IPS-NIHi7 (cell line): ENCODE results near the gene DSTN.
A peak's percentile ranks its signal among the peaks of the same experiment; 100 is the strongest.

ENCODE experiments used
- DNase-seq: peaks from one replicate; pipeline ENCODE4 v3.0.0; 2012; ENCODE audit warnings: mixed read lengths; ENCODE audit errors: extremely low spot score

Gene DSTN

GRCh38 chr20:17612287-17612991 lies 42.6 kb downstream of the DSTN start:
- DNase-seq: peak; percentile 7

GRCh38 chr20:17612992-17613327 lies 43.1 kb downstream of the DSTN start:
- DNase-seq: peak; percentile 3

- peak; percentile 5 for DNase-seq
Measured at GRCh38 chr20:17613328-17614175, 43.7 kb downstream of the DSTN start.

DNA sequence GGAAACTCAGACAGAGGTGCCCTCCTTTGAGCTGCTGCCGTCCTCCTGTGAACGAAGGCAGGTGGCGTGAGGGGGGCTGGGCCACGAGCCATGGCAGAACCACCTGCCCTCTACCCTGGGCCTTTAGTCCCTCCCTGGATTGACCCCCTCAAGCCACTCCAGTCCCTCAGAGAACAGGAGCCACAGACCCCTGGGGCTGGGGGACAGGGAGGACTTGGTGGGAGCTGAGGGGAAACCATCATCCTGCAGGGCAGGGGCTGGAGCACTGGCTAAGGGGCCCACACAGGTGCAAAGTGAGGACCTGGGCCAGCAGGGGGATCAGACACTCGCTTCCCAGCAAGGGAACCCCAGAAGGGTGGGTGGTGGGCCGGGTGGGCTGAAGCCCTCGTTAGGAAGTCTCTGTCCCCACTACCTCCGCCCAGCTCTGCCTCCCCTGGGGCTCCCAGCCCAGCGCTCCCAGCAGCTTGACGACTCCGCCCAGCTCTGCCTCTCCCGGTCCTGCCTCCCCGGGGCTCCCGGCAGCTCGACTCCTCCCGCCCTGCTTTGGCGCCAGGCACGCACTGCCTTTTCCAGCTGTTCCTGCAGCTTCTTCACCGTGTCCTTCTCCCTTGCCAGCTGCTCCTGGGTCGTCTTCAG lies 44.4 kb downstream of the DSTN start:
- DNase-seq: peak; percentile 50

DNA sequence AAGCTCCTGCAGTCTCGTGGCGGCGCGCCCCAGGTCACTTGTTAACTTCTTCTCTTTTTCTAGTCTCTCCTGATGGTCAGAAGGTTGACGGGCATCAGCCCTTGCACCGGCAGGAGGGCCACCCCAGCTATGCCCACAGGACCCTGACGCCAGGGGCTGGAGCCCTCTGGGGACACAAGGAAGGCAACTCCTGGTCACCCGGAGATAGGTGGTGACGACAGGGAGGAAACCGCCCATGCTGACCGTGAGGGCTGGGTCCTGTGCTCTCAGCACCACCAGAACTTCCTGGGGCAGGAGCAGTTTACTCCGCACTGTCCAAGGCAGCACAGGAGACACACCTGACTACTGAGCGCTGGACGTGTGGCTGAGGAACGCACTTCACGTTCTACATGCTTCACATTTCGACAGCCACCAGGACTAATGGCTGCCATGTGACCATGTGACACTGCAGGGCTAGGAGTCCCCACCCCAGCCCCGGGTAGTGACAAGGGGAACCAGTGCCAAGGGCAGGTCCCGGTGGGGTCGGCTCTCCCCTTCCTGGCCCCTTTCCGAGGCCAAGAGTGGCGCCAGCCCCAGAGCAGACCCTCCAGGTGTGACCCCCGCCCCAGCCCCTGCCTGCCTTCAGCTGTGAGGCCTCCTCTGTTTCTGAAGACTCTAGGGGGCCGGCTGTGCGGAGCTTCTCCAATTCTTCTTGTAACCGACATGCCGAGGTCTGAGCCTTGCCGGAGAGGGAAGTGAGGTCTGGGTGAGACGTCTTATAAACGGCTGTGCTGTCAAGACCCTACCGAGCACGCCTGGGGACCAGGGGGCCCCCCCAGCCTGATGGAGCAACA lies 45.2 kb downstream of the DSTN start:
- peak; percentile 6 for DNase-seq

DNA sequence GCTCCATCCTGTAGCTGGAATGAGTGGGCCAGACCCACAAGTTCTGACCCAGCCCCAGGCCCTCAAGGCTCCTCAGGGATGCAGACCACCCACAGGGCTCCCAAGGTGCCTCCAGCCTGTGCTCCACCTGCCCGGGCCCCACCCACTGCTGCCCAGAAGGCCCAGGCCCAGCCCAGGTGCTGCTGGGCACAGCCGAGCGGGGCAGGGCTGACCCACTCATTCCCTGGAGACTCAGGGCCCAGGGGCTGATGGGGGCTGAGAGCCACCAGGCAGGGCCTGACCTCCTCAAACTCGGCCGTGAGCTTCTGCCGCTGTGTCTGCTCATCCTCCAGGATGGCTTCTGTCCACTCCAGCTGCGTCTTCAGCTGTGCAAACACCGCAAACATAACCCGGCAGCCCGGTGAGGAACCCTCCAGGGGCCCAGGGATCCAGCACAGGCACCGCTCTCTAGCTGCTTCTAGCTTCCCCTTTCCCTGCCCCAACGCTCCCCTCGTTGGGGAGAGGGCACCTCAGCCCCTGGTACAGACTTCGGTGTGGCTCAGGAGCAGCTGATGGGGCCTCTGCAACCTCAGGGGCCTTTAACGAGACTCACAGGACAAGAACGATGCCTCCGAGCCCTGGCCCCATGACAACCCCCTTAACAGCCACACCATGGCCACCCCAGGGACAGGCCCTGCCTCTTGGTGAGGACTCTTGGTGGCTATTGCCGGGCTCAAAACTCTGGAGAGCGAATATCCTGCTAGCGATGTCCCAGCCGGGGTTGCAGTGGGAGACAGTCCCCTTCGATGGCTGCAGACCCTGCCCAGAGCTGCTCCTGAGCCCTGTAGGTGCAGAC lies 46.0 kb downstream of the DSTN start:
- no peak for DNase-seq

- no peak for DNase-seq
Measured at GRCh38 chr20:17616480-17617211, 46.8 kb downstream of the DSTN start.

DNA sequence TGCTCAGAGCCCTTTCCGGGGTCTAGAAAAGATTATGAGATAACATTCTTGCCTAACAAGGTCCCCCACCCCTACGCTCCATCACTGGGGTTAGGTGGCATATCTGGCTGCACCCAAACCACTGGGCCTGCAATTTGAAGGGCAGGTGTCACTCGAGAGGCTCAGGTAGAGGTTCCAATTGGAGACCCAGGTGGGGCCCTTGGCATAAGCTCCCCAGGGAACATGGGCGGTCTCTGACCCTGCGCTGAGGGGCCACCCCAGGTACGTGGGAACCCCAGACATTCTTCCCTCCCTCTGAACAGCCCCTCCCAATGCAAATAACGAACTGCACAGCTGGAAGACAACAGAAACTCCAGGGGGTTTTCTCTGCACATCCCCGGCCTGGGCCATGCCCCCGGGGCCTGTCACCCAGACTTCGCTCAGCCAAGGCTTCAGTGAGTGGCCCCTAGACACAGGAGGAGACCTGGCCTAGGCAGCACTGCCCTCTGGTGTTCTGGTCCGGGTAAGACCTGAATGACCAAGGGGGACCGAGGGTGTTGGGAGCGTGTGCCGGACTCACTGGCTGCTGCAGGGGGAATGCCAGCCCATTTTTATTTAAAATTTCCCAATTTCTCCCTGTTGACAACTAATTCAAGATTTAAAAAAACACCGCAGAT lies 47.5 kb downstream of the DSTN start:
- peak; percentile 84 for DNase-seq

DNA sequence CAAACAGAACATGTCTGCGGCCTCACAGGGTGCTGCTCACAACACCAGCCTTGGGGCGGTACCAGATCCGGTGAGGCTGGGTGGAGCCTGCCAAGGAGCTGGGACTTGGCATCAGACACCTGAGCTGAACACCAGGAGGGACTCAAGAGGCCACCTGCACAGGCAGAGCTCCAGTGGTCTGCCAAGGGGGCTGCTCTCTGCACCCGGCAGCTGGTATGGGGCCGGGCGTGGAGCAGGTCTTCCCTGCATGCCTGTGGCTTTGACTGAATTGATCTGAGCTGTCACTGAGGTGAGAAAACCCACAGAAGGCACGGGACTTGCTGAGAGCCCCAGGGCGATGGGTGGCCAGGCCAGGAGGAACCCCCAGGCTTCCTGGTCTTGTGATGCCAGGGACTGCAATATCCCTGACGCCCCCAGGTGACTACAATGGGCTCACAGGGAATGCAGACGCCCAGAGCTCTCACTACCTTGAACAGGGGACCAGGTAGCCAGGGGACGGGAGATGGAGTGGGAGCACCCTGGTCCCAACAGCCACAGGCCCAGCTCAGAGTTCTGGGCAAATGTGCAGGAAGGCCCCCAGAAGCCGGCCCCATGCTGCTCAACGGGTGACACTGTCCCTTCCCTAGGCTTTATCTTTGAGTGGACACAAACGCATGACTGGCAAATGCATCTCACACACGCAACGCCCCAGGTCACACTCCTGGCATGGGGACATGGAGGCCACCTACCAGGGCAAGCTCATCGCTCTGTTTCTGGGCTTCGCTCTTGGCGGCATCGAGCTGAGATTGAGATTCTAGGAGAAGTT lies 48.2 kb downstream of the DSTN start:
- DNase-seq: no peak

GRCh38 chr20:17618673-17619013 lies 48.8 kb downstream of the DSTN start:
- no peak for DNase-seq

DNA sequence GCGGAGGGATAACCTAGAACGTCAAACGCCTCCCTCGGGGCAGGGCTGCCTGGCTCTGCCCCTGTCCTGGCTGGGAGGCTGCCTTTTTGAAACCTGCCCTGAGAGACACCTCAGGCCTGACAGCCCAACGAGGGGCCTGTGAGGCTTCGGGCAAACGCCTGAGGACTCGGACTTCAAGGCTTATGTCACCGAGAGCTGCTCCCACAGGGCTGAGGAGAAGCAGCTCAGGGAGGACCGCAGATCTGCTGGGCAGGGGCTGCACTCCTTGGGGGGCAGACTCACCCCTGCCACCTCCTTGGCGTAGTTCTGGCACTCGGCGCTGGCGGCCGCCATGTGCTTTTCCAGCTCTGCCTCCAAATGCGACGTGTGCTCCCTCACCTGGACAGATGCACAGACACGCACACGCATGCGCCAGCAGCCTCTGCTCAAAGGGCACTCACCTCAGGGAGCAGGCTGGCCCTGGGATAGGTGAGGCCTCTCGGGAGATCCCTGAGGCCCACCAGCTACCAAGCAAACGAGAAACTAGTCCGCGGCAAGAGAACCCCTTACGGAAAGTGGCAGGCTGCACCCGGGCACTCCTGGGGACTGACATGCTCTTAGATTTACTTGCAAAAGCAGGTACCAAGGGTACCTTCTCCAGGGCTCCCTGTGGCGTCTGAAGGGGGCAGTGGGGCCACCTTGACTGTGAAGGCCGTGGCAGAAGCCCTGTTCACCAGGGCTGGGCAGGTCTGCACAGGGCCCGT lies 49.6 kb downstream of the DSTN start:
- no peak for DNase-seq

DNA sequence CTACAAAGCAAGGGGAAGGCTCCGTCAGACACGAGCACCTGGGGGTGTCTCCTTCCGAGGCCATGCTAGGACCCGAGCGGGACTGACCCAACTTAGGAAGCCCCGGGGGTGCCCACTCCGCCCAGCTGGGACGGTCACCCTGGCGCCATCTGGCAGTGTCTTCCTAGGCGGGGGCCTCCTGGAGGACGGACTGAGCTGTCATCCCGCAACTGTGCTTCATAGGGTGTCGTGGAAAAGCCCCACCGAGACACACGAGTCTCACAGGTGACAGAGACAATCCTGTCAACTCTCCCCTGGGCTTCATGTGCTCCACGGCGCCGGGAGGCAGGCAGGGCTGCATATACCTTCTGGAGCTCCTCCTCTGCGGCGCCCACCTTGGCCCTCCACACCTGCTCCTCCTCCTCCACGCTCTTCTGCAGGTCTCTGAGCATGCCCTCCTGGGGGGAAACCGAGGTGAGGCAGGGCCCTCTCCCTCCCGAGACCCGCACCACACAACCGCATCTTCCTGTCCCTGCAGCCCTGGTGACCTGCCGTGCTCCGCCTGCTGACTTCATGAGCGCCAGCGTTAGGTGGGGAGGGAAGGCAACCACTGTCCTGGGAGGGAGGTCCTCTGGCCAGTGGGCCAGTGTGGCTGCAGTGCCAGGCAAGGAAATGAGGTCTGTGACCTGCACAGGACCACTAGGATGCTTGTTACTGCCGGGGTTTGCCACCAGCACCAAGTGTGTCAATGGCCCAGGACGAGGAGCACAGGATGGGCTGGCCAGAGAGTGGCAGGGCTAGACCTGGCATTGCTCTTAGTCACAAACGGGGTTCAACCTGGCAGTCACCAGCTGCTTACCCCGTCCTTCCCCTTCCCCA lies 50.7 kb downstream of the DSTN start:
- DNase-seq: no peak

DNA sequence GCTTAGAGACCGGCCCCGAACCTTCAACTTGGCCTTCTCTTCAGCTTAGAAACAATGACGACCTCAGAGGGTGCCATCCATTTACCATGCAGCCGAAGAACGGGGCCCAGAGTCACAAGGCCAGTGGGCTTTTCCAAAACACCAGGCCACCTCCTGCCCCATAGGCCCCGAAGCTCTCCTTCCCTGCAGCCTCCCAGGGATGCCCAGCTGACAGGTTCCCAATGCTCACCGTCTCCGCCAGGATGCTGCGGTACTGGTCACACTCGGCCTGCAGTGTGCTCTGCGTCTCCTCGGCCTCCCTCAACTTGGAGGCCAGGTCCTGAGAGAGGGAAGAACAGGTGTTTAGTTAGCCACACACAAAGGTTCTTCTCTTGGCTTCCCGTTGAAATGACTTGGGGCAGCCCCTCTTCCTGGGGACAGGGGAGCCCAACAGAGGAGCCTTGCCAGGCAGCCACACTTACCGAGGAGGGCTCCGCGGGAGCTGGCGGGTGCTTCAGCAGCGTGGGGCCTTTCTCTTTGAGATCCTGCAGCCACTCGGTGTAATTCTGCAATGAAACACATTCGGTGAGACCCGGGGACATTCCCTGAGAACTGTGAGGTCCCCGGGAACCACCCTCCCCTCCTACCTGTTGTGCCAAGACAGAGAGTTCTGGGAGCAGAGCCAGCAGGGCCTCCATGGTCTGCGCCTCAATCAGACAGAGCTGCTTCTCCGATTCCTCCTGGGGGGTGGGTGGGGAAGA lies 51.5 kb downstream of the DSTN start:
- no peak for DNase-seq

DNA sequence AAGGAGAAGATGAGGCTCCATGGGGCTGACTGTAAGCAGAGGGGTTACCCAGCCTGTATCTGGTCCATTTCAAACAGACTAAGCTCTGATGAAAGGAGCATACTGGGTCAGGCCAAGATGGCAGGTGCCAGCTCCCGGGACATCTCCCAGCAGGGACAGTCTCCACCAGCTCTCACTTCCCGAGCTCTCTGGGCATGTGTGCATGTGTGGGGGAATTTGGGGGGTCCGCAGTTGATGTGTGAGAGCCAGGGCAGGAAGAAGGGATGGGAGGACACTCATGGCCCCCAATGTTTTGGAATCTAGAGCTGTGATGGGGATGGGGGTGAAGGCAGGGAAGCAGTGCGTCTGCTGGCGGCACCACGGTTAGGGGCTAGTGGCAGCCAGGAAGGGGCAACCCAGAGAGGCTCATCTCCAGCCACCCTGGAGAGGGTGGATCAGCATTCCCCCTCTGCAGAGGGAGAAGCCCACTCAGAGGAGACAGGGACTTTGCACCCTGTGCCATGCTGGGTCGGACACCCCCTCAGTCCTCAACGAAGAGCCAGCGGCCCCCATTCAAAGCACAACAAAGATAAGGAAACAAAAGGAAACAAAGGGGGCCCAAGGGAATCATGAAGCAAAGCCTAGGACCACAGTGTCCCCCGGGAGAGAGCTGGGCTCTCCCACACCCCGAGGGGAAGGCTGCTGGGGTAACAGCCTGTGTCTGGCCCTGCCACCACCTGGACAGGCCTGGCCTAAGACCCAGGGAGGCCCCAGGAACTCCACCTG lies 52.4 kb downstream of the DSTN start:
- DNase-seq: no peak

DNA sequence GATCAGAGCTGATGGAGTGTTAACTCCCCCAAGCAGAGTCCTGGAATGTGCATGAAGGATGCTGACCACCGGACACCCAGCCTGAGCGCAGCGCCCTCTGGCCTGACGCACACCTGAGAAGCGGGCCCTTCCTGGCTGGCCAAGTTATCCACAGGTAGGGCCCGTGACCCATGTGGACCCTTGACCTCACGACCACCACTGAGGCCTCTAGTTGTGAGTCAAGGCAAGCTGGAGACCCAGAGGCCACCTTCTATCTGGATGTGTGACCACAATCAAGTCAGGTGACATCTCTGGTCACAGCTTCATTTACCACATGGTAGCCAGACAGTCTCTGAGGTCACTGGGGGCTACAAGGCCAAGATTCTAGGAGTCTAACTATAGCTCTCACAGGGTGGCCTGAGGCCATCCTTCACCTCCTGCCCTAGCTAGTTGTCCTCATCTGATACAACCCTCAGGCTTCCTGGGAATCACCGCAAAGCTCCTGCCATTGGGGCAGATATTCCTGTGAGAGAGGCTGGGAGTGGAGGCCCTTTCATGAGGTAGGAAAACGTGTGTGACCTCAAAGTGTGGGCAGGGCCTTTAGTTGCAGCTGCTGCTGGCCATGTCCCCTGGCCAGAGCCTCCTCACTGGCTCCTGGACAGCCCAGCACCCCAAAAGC lies 53.1 kb downstream of the DSTN start:
- no peak for DNase-seq
